ENCODE results near the gene HAUS8. TPM values are rescaled to one million over a fixed set of nuclear protein-coding genes. Genes with fewer than 3 reads are reported as not detected.

HAUS8 gene
- total and polyA plus RNA-seq, 4 donors = 4.5 to 15.1 (median 6.5) TPM

DNA sequence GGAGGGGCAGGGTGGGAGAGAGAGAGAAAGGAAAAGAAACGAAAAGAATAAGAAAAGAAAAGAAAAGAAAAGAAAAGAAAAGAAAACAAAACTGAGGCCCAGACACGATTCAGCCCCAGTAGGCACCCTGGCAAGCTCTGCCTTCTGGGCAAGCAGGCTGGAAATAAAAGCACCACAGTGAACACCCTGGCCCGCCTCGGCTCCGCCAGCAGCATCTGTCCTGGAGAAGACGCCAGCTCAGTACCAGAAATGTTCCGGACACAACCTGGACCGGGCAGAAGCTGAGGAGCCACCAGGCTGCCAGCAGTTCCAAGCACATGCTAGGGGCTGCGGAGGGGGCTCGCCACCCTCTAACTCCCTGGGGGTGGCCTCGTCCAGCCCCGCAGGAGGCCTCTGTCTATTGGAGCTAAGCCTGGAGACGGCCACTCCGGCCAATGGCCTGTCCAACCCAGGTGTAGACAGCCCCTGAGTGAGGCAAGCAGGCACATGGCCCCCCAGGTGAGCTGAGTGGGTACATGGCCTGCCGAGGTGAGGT, 37.2 kb downstream of the HAUS8 start:
- H3K27me3 ChIP-seq (ENCODE audit: control insufficient read depth in 1 of 2, insufficient read depth in 2 of 2, low read length in 1 of 2) = no peaks in the 10 kb centered on the region
- 17 to 19% methylated on average over 15 of the region's 15 CpGs for WGBS, 2 donors
- H3K36me3 ChIP-seq (ENCODE audit: control insufficient read depth in 1 of 2, insufficient read depth in 2 of 2, low read length in 1 of 2) = no peaks in the 10 kb centered on the region
- DNase-seq (no peak), ATAC-seq (ENCODE audit: low FRiP score) (no peak)
- no peaks in the 10 kb centered on the region for H3K9me3 ChIP-seq (ENCODE audit: control insufficient read depth, low read length)
- H3K4me3 ChIP-seq (ENCODE audit: low read length in 2 of 2) = no peak overlapping the region
- no peak overlapping the region for H3K27ac ChIP-seq (ENCODE audit: low read depth in 1 of 2, low read length in 2 of 2)
- intact Hi-C loops (cut with DNase I) = no loop called here
- H3K4me1 ChIP-seq (ENCODE audit: control insufficient read depth in 1 of 2, insufficient read depth in 2 of 2, low read length in 2 of 2) = no peaks in the 10 kb centered on the region

GRCh38 chr19:17037184-17037583, 38.1 kb downstream of the HAUS8 start:
- no peaks in the 10 kb centered on the region for H3K36me3 ChIP-seq (ENCODE audit: control insufficient read depth in 1 of 2, insufficient read depth in 2 of 2, low read length in 1 of 2)
- no peak overlapping the region for H3K4me3 ChIP-seq (ENCODE audit: low read length in 2 of 2)
- H3K9me3 ChIP-seq (ENCODE audit: control insufficient read depth, low read length) = no peaks in the 10 kb centered on the region
- H3K27me3 ChIP-seq (ENCODE audit: control insufficient read depth in 1 of 2, insufficient read depth in 2 of 2, low read length in 1 of 2) = no peaks in the 10 kb centered on the region
- WGBS, 2 donors = 92 to 95% methylated on average over 6 of the region's 6 CpGs
- DNase-seq (no peak), ATAC-seq (ENCODE audit: low FRiP score) (no peak)
- intact Hi-C loops (cut with DNase I) = no loop called here
- H3K4me1 ChIP-seq (ENCODE audit: control insufficient read depth in 1 of 2, insufficient read depth in 2 of 2, low read length in 2 of 2) = no peaks in the 10 kb centered on the region
- no peak overlapping the region for H3K27ac ChIP-seq (ENCODE audit: low read depth in 1 of 2, low read length in 2 of 2)

DNA sequence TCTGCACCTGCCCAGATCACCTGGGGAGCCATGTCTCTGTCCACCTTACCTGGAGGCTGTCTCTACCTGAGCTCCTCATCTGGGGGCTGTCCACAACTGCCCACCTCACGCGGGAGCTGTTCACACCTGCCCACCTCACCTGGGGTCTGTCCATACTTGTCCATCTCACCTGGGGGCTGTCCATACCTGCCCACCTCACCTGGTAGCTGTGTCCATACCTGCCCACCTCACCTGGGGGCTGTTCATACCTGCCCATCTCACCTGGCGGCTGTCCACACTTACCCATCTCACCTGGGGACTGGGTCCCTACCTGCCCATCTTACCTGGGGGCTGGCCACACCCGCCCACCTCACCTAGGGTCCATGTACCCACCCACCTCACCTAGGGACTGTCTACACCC, 38.6 kb downstream of the HAUS8 start:
- intact Hi-C loops (cut with DNase I) = no loop called here
- Histone ChIP-seq H3K4me3 (ENCODE audit: low read length in 2 of 2) (no peak overlapping the region), H3K4me1 (ENCODE audit: control insufficient read depth in 1 of 2, insufficient read depth in 2 of 2, low read length in 2 of 2) (no peaks in the 10 kb centered on the region), H3K9me3 (ENCODE audit: control insufficient read depth, low read length) (no peaks in the 10 kb centered on the region), H3K27me3 (ENCODE audit: control insufficient read depth in 1 of 2, insufficient read depth in 2 of 2, low read length in 1 of 2) (no peaks in the 10 kb centered on the region), H3K36me3 (ENCODE audit: control insufficient read depth in 1 of 2, insufficient read depth in 2 of 2, low read length in 1 of 2) (no peaks in the 10 kb centered on the region), H3K27ac (ENCODE audit: low read depth in 1 of 2, low read length in 2 of 2) (no peak overlapping the region)
- DNase-seq = no peak
- 79 to 84% methylated on average over 4 of the region's 4 CpGs for WGBS, 2 donors
- ATAC-seq (ENCODE audit: low FRiP score) = no peak

- DNase-seq (peak in 1 of 2 donors; percentile 83), ATAC-seq (ENCODE audit: low FRiP score) (no peak)
- intact Hi-C loops (cut with DNase I) = no loop called here
These were observed 39.3 kb downstream of the HAUS8 start for GRCh38 chr19:17035842-17036424.

GRCh38 chr19:17031741-17032140, 43.5 kb downstream of the HAUS8 start:
- no peaks in the 10 kb centered on the region for H3K27me3 ChIP-seq (ENCODE audit: control insufficient read depth in 1 of 2, insufficient read depth in 2 of 2, low read length in 1 of 2)
- ATAC-seq (ENCODE audit: low FRiP score) (no peak), DNase-seq (no peak)
- 75 to 77% methylated on average over 6 of the region's 6 CpGs for WGBS, 2 donors
- H3K4me3 ChIP-seq (ENCODE audit: low read length in 2 of 2) = no peak overlapping the region
- H3K4me1 ChIP-seq (ENCODE audit: control insufficient read depth in 1 of 2, insufficient read depth in 2 of 2, low read length in 2 of 2) = no peaks in the 10 kb centered on the region
- H3K9me3 ChIP-seq (ENCODE audit: control insufficient read depth, low read length) = no peaks in the 10 kb centered on the region
- intact Hi-C loops (cut with DNase I) = no loop called here
- no peaks in the 10 kb centered on the region for H3K36me3 ChIP-seq (ENCODE audit: control insufficient read depth in 1 of 2, insufficient read depth in 2 of 2, low read length in 1 of 2)
- no peak overlapping the region for H3K27ac ChIP-seq (ENCODE audit: low read depth in 1 of 2, low read length in 2 of 2)

More at GRCh38 chr19:17035842-17036424, 39.3 kb downstream of the HAUS8 start:
- H3K27ac ChIP-seq (ENCODE audit: low read depth in 1 of 2, low read length in 2 of 2) = no peak overlapping the region
- H3K27me3 ChIP-seq (ENCODE audit: control insufficient read depth in 1 of 2, insufficient read depth in 2 of 2, low read length in 1 of 2) = no peaks in the 10 kb centered on the region
- 85 to 86% methylated on average over 15 of the region's 15 CpGs for WGBS, 2 donors
- H3K4me3 ChIP-seq (ENCODE audit: low read length in 2 of 2) = no peak overlapping the region
- H3K36me3 ChIP-seq (ENCODE audit: control insufficient read depth in 1 of 2, insufficient read depth in 2 of 2, low read length in 1 of 2) = no peaks in the 10 kb centered on the region
- H3K4me1 ChIP-seq (ENCODE audit: control insufficient read depth in 1 of 2, insufficient read depth in 2 of 2, low read length in 2 of 2) = no peaks in the 10 kb centered on the region
- H3K9me3 ChIP-seq (ENCODE audit: control insufficient read depth, low read length) = no peaks in the 10 kb centered on the region

- H3K9me3 ChIP-seq (ENCODE audit: control insufficient read depth, low read length) = peaks cover 7% of the 10 kb centered on the region
- H3K27ac ChIP-seq (ENCODE audit: low read depth in 1 of 2, low read length in 2 of 2) = no peak overlapping the region
- H3K27me3 ChIP-seq (ENCODE audit: control insufficient read depth in 1 of 2, insufficient read depth in 2 of 2, low read length in 1 of 2) = peaks cover 0 to 1% of the 10 kb centered on the region in 2 donors
- 45 to 54% methylated on average over 7 of the region's 7 CpGs for WGBS, 2 donors
- H3K4me1 ChIP-seq (ENCODE audit: control insufficient read depth in 1 of 2, insufficient read depth in 2 of 2, low read length in 2 of 2) = no peaks in the 10 kb centered on the region
- no peak overlapping the region for H3K4me3 ChIP-seq (ENCODE audit: low read length in 2 of 2)
- intact Hi-C loops (cut with DNase I) = no loop called here
- DNase-seq (no peak), ATAC-seq (ENCODE audit: low FRiP score) (no peak)
- no peaks in the 10 kb centered on the region for H3K36me3 ChIP-seq (ENCODE audit: control insufficient read depth in 1 of 2, insufficient read depth in 2 of 2, low read length in 1 of 2)
These were observed 47.7 kb downstream of the HAUS8 start for GRCh38 chr19:17027535-17027975.

DNA sequence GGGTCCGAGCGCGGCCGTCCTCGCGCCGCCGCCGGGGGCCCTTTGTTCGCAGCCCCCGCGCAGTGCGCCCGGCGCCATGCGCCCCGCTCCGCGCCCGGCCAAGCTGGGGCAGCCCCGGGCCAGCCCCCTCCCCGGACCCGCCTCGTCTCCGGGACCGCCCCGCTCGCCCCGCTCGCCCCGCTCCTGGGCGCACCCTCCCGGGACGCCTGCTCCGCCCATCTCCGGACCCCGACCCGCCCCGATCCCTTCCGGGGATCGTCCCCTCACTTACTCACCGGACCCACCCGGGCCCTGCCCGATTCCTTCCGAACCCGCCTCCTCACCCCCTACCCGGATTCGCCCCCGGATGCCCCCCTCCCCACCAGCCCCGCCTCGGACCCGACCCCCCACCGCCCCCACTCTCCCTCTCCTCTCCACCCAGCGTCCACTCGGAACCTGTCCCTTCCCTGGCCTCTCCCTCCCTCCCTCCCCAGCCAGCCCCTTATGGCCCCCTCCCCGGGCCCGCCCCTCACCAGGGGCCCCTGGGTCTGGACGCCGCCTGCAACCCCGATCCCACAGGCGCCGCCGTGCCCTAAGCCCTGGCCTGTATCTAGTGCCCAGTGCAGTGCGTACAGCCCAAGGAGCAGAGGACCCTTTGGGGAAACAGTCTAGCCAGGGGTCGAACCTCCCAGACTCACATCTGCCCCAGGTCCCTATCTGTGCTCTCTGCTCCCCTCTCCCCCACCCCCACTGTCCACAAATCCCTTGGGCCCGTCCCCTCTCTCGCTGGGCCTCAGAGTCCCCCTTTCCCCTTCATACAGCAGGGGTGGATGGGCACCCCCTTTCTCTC, 48.3 kb downstream of the HAUS8 start, which contains the start of gene CPAMD8:
Gene CPAMD8 (minus strand): TSS at position 105 of the 829 bp plus-strand sequence. CDS start 168 bp downstream, outside the sequence.
- WGBS, 2 donors = 2 to 5% methylated on average over 18 to 67 of the region's 67 CpGs
- intact Hi-C loops (cut with DNase I) = no loop called here
- H3K27ac ChIP-seq (ENCODE audit: low read depth in 1 of 2, low read length in 2 of 2) = no peak within 1 kb of the TSS
- no peaks in the 10 kb centered on the region for H3K4me1 ChIP-seq (ENCODE audit: control insufficient read depth in 1 of 2, insufficient read depth in 2 of 2, low read length in 2 of 2)
- no peak within 1 kb of the TSS for H3K4me3 ChIP-seq (ENCODE audit: low read length in 2 of 2)
- H3K9me3 ChIP-seq (ENCODE audit: control insufficient read depth, low read length) = peaks cover 7% of the 10 kb centered on the region
- ATAC-seq (ENCODE audit: low FRiP score) = no peak
- no peaks in the 10 kb centered on the region for H3K36me3 ChIP-seq (ENCODE audit: control insufficient read depth in 1 of 2, insufficient read depth in 2 of 2, low read length in 1 of 2)
- peaks cover 0 to 1% of the 10 kb centered on the region in 2 donors for H3K27me3 ChIP-seq (ENCODE audit: control insufficient read depth in 1 of 2, insufficient read depth in 2 of 2, low read length in 1 of 2)
- no peak for DNase-seq

- Histone ChIP-seq H3K27me3 (ENCODE audit: control insufficient read depth in 1 of 2, insufficient read depth in 2 of 2, low read length in 1 of 2) (peaks cover 0 to 1% of the 10 kb centered on the region in 2 donors), H3K27ac (ENCODE audit: low read depth in 1 of 2, low read length in 2 of 2) (no peak overlapping the region), H3K4me3 (ENCODE audit: low read length in 2 of 2) (no peak overlapping the region), H3K4me1 (ENCODE audit: control insufficient read depth in 1 of 2, insufficient read depth in 2 of 2, low read length in 2 of 2) (no peaks in the 10 kb centered on the region), H3K9me3 (ENCODE audit: control insufficient read depth, low read length) (peaks cover 7% of the 10 kb centered on the region), H3K36me3 (ENCODE audit: control insufficient read depth in 1 of 2, insufficient read depth in 2 of 2, low read length in 1 of 2) (no peaks in the 10 kb centered on the region)
- WGBS, 2 donors = 0 to 1% methylated on average over 26 to 40 of the region's 40 CpGs
- ATAC-seq (ENCODE audit: low FRiP score) (no peak), DNase-seq (no peak)
- intact Hi-C loops (cut with DNase I) = no loop called here
These were observed 49.1 kb downstream of the HAUS8 start for GRCh38 chr19:17025991-17026658.
